ENCODE measurements around the gene PEX19. TPM values are rescaled to one million over a fixed set of nuclear protein-coding genes. Genes with fewer than 3 reads are reported as not detected.

PEX19 gene
- total and polyA plus RNA-seq, 2 donors (not counting 1 experiment from before 2014, with no cell fraction given), result 72.8 to 77.4 TPM

DNA sequence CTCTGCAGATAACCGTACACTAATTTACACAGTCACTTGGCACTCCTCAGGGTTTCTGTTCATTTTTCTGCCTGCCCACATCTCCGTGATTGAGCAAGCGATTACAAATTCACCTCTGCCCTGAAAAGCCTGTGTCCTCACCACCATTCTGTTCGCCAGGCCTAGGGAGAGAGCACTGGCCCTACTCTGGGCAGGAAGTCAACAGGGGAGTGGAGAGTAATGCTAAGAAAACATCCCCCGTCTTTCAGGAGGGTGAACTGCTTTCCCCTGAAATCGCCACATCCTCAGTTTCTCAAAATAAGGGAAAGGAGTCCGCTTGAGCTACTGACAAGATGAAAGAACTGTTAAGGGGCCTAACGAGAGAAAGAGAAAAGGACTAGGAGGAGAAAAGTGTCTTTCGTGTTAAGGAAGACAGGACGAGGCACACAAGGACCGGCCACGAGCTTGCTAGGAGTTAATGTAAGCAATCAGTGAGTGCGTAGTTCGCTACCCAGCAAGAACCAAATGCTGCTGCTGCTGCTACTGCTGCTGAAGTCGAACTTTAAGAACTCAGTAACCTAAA lies 632 bp downstream of the PEX19 start:
- H3K27ac ChIP-seq (ENCODE audit: insufficient read depth, low read length), result peak overlapping the region; percentile 92
- peak overlapping the region; percentile 7 for H2AFZ ChIP-seq (ENCODE audit: low read length)
- no peaks in the 10 kb centered on the region for H3K27me3 ChIP-seq (ENCODE audit: control insufficient read depth, insufficient read depth, low read length)
- peak overlapping the region; percentile 81 to 97 (median 97) for H3K4me3 ChIP-seq (replicated peaks in 1 of 4; ENCODE audit: control extremely low read depth in 1 of 4, insufficient read depth in 1 of 4, low read depth in 3 of 4, low read length in 4 of 4)
- no peaks in the 10 kb centered on the region for H4K20me1 ChIP-seq (ENCODE audit: control insufficient read depth, extremely low read depth, insufficient read depth, low read length)
- peak overlapping the region; percentile 87 for H3K4me2 ChIP-seq (ENCODE audit: extremely low read depth, insufficient read depth, low read length)
- peaks cover 9% of the 10 kb centered on the region for H3K4me1 ChIP-seq (ENCODE audit: control insufficient read depth, extremely low read depth, insufficient read depth, low read length)
- DNase-seq (ENCODE audit: low read depth in 2 of 2), result peak; percentile 71 to 92
- H3K79me2 ChIP-seq (ENCODE audit: control insufficient read depth, insufficient read depth, low read length), result peaks cover 17% of the 10 kb centered on the region
- peak overlapping the region; percentile 89 for H3K9ac ChIP-seq (ENCODE audit: insufficient read depth, low read length)
- TF ChIP-seq, protein P1, sequence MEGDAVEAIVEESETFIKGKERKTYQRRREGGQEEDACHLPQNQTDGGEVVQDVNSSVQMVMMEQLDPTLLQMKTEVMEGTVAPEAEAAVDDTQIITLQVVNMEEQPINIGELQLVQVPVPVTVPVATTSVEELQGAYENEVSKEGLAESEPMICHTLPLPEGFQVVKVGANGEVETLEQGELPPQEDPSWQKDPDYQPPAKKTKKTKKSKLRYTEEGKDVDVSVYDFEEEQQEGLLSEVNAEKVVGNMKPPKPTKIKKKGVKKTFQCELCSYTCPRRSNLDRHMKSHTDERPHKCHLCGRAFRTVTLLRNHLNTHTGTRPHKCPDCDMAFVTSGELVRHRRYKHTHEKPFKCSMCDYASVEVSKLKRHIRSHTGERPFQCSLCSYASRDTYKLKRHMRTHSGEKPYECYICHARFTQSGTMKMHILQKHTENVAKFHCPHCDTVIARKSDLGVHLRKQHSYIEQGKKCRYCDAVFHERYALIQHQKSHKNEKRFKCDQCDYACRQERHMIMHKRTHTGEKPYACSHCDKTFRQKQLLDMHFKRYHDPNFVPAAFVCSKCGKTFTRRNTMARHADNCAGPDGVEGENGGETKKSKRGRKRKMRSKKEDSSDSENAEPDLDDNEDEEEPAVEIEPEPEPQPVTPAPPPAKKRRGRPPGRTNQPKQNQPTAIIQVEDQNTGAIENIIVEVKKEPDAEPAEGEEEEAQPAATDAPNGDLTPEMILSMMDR (conservative IDR thresholded peaks at IDR 0.05 in 1 of 2, IDR thresholded peaks at IDR 0.05 in 1 of 2; ENCODE audit: low read depth in 1 of 2, low read length in 2 of 2), result no peak
- TF ChIP-seq EZH2 (IDR thresholded peaks at IDR 0.05; ENCODE audit: low read length, missing control alignments), result no peak
- H3K36me3 ChIP-seq (ENCODE audit: control insufficient read depth, insufficient read depth, low read length), result peaks cover 14% of the 10 kb centered on the region
- H3K9me3 ChIP-seq (ENCODE audit: control insufficient read depth, insufficient read depth, low read depth, low read length), result no peaks in the 10 kb centered on the region

DNA sequence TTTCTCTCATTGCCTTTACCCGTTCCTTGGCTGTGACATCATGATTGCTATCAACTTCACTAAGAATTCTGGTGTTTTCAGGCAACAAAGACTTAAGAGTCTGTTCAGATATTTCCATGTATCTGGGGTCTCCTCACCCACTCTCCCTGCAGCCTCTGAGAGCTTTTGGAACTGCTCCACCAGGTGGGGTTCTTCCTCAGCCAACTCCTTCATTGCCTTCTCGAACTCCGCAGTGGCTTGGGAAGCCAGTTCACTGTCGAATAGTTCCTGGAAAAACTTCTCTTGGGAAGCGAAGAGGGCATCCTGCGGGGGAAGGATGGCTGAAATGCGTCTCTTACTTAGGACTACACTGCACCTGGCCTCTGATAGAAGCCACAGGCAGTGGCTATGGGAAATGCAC lies 2.1 kb downstream of the PEX19 start:
- Histone ChIP-seq H3K79me2 (ENCODE audit: control insufficient read depth, insufficient read depth, low read length) (peaks cover 17% of the 10 kb centered on the region), H3K9me3 (ENCODE audit: control insufficient read depth, insufficient read depth, low read depth, low read length) (no peaks in the 10 kb centered on the region), H3K4me1 (ENCODE audit: control insufficient read depth, extremely low read depth, insufficient read depth, low read length) (peaks cover 9% of the 10 kb centered on the region), H3K36me3 (ENCODE audit: control insufficient read depth, insufficient read depth, low read length) (peaks cover 19% of the 10 kb centered on the region), H3K4me3 (replicated peaks in 1 of 4; ENCODE audit: control extremely low read depth in 1 of 4, insufficient read depth in 1 of 4, low read depth in 3 of 4, low read length in 4 of 4) (no peak overlapping the region), H2AFZ (ENCODE audit: low read length) (no peak overlapping the region), H3K4me2 (ENCODE audit: extremely low read depth, insufficient read depth, low read length) (no peak overlapping the region), H3K9ac (ENCODE audit: insufficient read depth, low read length) (no peak overlapping the region), H3K27ac (ENCODE audit: insufficient read depth, low read length) (peak overlapping the region; percentile 92), H3K27me3 (ENCODE audit: control insufficient read depth, insufficient read depth, low read length) (no peaks in the 10 kb centered on the region), H4K20me1 (ENCODE audit: control insufficient read depth, extremely low read depth, insufficient read depth, low read length) (no peaks in the 10 kb centered on the region)
- no peak for DNase-seq (ENCODE audit: low read depth in 2 of 2)
- no peak for TF ChIP-seq EZH2 (IDR thresholded peaks at IDR 0.05; ENCODE audit: low read length, missing control alignments)
- TF ChIP-seq, protein P1 (conservative IDR thresholded peaks at IDR 0.05 in 1 of 2, IDR thresholded peaks at IDR 0.05 in 1 of 2; ENCODE audit: low read depth in 1 of 2, low read length in 2 of 2), result no peak

DNA sequence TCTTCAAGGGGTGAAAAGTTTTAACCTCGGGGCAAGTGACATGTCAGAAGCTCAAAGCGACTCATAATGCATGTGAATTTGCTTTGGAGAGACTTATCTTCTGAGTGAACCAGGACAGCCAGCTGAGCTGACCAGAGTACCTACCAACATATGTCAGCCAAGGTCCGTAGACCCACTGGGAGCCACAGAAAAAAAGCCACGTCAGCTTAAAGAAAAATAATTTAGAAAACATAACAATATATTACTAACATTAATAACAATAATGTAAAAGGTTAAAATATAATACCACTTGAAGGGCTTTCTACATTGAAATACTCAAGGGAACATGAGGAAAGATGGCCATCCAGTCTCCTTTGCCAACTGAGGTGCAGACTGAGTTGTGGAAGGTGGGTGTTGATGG lies 6.9 kb downstream of the PEX19 start:
- Histone ChIP-seq H3K79me2 (ENCODE audit: control insufficient read depth, insufficient read depth, low read length) (peaks cover 4% of the 10 kb centered on the region), H3K4me2 (ENCODE audit: extremely low read depth, insufficient read depth, low read length) (no peak overlapping the region), H3K27me3 (ENCODE audit: control insufficient read depth, insufficient read depth, low read length) (no peaks in the 10 kb centered on the region), H3K9ac (ENCODE audit: insufficient read depth, low read length) (no peak overlapping the region), H3K9me3 (ENCODE audit: control insufficient read depth, insufficient read depth, low read depth, low read length) (no peaks in the 10 kb centered on the region), H3K36me3 (ENCODE audit: control insufficient read depth, insufficient read depth, low read length) (peaks cover 26% of the 10 kb centered on the region), H2AFZ (ENCODE audit: low read length) (no peak overlapping the region), H4K20me1 (ENCODE audit: control insufficient read depth, extremely low read depth, insufficient read depth, low read length) (no peaks in the 10 kb centered on the region), H3K4me1 (ENCODE audit: control insufficient read depth, extremely low read depth, insufficient read depth, low read length) (peaks cover under 1% of the 10 kb centered on the region), H3K27ac (ENCODE audit: insufficient read depth, low read length) (no peak overlapping the region), H3K4me3 (replicated peaks in 1 of 4; ENCODE audit: control extremely low read depth in 1 of 4, insufficient read depth in 1 of 4, low read depth in 3 of 4, low read length in 4 of 4) (no peak overlapping the region)
- DNase-seq (ENCODE audit: low read depth in 2 of 2), result no peak
- TF ChIP-seq, protein P1 (conservative IDR thresholded peaks at IDR 0.05 in 1 of 2, IDR thresholded peaks at IDR 0.05 in 1 of 2; ENCODE audit: low read depth in 1 of 2, low read length in 2 of 2), result no peak
- TF ChIP-seq EZH2 (IDR thresholded peaks at IDR 0.05; ENCODE audit: low read length, missing control alignments), result no peak
